OCI-M2 (cell line): ENCODE results near the gene PRR9.
"Not testable (repeated sequence)": the region's sequence is repeated elsewhere in the genome, so short reads cannot be mapped to it uniquely, and the experiment has no call there.

Source experiments
- DNase-seq: peaks from one replicate; lab custom pipeline; 2025; ENCODE audit not compliant: unreplicated experiment; lab: John Stamatoyannopoulos, UW

PRR9 gene

DNA sequence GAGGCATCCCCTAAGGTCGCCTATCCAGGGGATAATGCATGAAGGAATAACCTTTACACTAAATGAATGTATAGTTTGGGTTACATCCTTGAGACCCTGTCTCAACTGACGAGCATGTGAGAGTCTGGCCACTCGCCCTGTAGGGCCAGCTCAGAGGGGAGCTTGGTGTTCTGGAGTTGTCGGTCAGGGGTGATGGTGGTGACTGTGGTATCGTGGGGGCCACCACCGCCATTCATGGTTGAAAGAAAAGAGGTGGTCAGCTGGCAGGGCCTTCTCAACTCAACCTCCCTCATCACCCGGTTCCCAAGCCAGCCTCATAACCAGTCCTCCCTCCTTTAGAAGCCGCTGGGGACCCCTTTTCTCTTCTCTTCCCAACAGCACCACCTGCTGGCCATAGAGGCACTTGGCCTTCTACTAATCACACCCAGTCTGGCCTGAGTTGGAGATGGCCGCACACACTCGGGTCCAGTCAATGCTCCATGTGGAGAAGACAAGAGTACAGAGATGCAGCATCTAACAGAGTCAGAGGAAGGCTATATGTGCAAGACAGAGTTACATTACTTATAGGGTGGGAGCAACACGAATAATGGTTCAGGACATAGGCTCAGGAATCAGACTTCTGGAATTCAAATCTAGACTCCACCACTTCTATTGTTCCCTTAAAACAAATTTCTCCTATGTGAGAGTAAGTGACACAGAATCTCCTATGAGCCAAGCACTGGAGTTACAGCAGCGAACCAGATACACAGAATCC lies 11.9 kb downstream of the PRR9 start:
- DNase-seq: not testable (repeated sequence)

DNA sequence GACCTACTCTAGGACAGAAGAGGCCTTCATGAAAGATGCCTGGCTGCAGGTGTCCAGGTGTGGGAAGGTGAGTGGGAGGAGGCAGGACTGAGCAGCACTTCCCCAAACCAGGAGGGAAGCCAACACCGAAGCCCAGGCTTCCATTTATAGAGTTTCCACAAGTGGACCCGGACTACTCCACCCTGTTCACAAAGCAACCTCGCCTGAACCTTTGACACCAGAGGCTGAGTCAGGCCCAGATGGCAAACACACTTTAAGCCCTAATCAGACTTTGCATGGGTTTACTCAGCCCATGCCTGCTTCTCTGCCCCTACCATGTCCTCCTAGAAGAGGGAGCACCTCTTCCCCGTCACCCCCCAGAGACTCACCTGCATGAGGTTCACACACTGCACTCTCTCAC lies 14.0 kb downstream of the PRR9 start:
- no peak for DNase-seq

DNA sequence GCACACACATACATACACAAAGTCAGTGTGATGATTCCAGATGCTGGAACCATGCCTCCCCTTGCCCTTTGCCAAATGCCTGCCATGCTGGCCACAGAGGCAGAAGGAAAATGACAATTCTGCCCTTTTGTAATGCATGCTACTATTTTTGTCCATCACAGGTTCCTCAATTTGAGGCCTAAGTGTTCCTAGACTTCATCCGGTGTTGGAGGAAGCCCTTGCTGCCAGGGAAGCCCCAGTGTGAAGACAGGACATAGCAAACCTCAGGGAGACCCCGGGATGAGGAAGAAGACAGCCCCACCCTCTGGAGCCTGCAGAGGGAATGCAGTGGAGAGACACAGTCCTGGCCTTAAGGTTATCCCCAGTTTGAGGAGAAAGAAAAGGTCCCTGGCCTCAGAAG lies 14.4 kb downstream of the PRR9 start:
- no peak for DNase-seq

DNA sequence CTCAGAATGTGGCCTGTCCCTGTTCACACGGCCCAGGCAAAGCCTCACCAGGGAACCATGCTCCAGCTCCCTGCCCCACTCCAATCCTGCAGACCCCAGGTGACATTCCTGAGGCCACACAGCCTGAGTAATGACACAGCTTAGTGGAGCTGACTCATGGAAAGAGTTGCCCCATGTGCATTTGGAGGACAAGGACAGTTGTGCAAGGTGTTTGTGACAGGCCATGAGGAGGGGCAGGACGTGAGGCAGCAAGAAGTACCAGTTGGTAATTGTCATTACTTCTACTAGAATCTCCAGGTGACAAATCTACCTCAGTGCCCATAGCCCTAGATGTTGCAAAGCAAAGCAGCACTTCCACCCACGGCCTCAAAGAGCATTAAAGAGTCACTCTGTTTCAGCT lies 15.2 kb downstream of the PRR9 start:
- DNase-seq: no peak

DNA sequence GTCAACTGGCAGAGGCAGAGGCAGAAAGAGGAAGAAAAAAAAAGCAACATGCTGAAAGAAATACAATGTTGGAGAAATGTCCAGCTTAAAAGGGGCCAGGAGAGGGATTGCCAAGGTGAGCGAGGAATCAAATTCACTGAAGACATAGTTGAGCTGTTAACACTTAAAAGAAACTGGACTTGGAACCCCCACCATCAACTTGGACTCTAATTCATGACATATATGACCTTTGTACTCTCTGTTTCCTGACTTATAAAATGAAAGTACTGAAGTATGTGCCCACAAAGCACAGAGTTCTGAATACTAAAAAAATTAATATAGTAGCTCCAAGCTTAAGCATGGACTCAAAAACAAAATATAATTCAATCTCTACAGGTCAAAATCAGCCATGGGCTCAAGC lies 16.1 kb downstream of the PRR9 start:
- no peak for DNase-seq

DNA sequence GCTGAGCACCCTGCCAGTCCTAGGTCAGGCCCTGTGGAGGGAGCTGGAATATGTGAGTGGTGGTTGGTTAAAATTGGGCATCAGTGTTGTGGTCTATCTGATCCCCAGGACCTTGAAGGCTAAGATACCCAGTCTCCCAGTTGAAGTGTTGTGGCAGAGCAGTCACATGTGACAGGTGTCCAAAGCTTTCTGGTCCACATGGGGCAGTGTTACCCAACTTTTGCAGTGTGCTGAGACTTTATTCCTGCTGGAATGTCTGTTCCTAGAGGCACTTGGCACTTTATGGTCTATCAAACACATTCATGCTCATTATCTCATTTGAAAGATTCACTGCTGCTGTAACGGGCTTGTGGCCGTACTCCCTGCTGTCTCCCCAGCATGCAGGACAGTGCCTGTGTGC lies 21.1 kb downstream of the PRR9 start:
- DNase-seq: no peak

DNA sequence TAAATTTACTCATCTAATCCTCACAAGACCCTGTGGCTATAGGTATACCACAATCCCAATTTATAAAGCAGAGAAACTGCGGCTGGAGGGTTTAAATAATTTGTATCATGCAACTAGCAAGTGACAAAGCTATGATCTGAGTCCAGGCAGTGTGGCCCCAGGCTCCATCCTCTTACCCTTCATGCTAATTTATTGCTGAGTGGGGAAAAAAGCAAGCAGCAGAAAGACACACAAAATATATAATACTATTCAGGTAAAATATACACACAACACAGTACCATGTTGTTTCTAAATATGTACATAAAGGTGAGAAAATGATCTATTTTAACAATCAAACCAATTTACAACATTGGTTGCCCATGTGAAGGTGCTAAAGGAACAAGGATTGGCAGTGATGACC lies 24.8 kb downstream of the PRR9 start:
- DNase-seq: no peak

DNA sequence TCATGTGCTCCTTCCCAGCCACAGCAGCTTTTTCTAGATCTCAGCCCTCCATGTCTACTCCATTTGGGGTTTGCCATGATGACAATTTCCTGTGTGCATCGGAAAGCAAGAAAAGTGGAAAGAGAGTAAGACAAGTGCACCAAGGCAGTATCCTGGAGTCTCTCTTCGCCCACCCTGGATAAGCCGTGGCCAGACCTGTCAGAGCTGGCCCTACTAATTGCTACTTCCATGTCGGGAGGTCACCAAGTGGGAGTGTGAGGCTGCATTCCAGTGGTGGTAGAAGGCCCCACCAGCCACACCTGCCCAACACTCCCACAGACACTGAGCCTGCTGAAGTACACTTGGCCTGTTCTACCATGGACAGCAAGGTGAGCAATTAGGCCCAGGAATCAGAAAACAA lies 28.1 kb downstream of the PRR9 start:
- DNase-seq: no peak

DNA sequence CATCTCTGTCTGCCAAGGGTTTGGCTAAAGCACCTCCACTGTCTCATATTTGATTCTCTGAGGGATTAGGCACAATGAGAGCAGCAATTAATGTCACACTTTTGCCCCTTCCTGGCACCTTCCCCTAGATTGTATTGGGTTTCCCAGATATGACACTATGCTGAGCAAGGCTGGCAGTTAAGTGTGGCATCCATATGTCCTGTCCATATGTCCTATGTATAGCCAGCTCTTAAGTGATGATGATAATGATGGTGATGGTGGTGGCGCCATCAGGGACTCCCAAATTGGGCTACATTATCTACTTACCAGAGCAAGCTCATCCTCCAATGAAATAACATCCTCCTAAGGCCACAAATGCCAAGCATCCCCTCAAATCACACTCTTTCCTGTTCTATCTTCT lies 28.6 kb downstream of the PRR9 start:
- DNase-seq: no peak

DNA sequence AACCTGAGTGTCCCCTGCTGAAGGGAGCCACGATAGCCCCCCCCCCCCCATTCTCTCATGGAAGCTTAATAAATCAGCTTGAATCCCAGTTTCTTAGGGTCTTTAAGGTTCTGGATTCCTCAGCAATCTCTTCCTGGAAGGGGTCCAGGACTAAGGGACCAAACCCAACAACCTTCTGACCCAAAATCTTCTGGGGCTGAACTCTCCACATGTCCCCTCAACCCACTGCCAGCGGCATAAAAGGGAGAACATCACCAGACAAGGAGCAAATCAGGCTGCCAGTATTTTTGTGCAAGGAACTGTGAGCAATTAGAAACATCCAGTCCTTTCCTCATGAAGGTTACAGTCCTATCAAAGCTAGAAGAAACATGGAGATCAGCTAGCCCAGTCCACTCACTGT lies 29.4 kb downstream of the PRR9 start:
- DNase-seq: no peak

DNA sequence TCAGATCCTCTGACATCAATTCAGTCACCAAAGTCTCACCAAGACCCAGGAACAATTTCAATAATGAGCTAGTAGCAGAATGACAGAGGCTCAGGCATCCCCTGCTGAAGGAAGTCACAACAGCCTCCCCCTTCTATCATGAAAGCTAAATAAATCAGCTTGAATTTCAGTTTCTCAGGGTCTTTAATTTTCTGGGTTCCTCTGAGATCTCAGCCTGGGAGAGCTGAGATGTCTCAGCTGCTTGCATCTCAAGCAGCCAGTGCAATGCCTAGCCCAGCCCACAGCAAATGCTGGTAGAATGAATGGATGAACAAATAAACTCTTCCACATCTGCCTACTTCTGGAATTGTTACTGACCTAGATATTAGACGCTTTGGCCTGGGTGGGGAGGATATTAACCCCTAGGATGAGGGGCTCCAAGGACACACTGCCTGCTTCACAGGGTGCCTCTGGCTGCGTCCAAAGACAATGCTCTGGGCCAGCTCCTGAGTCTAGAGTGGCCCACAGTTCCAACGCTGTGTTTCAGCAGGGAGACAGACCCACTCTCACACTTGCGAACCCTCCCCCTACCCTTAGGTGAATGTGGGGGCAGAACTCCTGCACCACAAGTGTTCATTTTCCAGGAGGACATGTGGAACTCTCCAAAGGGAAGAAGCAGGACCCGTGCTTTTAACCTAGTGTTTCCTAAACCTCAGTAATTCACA lies 30.9 kb downstream of the PRR9 start:
- DNase-seq: no peak

DNA sequence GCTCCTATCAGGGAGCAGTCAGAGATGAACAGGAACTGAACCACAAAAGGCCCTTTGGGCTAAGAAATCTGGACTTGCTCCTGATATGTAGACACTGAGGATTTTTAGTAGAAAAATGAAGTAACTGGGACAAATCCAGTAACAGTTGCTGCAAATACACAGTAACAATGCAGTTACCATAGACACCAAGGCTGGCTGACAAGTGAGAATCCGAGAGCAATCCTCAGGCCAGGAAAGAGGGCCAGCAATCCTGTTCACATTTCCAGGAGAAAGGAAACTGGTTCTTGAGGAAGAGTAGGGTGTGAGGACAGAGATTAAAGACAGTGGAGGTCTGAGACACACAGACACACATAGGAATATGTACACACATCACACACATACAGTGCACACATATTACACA lies 32.8 kb downstream of the PRR9 start:
- DNase-seq: no peak

DNA sequence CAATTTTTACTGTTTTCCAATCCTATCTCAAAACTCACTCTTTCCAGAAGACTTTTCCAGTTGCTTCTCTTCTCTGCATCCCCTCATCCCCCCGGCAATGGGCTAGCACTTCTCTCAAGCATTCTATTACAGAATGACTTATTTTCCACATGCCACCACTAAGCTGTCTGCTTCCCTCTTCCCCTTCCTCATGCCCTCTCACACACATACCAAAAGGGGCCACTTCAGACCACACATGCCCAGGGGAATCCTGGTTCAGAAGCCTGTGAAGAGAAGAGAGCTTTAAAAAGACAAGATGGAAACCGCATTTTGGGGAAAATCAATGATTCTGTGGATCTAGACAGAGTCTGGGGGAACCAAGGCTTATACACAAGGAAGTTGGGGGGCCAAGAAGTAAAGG lies 33.7 kb downstream of the PRR9 start:
- no peak for DNase-seq

DNA sequence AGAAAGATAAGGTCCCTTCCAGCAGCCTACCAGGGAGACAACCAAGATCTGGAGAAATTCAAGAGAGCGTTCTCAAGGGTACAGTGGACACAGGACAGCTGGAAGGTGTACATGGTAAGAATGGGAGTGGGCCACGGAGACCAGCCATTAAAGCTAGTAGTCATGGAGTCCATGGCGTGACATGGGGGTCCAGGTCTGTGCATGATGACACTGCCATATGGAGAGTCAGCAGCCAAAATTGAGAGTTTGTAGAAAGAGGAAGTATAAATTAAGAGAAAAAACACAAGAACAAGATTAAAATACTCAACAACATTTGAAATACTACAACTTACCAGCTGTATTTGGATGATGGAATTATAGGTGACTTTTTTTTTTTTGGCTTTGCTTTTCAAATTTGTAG lies 34.2 kb downstream of the PRR9 start:
- no peak for DNase-seq

DNA sequence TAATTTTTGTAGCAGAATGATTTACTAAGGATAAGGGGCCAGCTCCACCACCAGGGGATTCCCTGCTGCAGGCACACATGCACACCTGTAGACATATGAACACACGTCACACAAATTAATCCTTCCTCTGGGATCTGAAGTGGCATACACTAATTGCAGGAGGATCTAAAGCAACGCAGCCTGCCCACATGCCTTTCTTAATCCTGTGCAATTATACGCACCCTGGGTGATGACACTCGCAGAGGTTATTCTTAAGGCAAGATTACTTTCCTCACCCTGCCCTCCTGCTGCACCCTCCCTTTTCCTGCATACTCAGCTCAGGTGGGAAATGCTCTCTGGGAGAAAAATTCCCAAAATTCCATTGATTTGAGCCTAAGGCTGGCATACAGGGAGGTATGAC lies 34.6 kb downstream of the PRR9 start:
- DNase-seq: no peak

DNA sequence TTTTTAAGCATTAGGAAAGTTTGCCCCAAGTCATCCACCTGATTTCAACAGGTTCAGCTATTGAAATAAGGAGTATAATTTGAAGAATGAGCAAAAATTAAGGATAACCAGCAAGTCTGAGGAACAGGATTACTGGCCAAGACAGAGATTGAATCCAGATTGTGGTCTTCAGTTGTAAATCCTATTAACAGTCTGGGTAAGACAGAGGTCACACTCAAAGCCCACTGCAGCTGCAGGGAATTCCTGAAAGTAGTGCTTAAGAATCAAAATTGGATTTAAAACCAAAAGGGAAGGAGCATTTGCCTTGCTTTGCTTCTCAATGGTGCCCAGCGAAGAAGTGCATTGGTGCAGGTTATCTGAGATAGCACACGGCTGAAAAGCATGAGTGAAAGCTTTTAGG lies 35.7 kb downstream of the PRR9 start:
- no peak for DNase-seq

DNA sequence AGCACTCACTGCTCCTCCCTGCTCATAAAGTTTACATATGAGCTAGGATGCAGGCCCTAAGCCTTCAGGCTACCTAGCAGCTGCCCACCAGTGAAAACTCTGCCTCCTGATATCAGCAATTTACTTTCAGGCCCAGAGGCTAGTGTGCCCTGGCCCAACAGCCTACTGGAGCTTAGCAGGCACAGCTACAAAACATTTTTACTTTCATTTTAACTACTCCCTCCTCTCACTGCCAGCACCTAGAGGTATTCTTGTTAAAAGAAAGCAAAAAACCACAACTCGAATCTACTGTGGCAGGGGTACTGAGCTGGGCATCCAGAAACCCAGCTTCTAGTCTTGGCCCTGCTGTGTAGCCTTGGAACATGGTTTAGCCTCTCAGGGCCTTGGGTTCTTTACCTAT lies 36.3 kb downstream of the PRR9 start:
- DNase-seq: no peak

DNA sequence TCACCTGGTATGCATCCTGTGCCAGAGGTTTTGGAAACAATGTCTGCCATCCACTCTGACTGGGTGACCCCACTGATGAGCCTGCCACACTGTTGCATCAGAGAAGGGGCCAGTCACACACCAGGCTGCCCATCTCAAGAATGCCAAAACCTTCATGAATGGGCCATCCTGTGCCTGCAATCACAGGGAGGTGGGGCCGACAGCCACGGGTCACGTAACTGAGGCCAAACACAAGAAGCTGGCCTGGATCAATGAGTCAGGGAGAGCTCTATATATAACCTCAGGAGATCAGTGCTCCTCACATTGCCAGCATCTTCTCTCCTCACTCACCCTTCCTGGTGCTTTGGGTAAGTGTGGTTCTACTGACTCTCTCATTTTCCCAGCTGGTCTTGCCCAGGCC lies 42.0 kb downstream of the PRR9 start, which contains the start of gene LORICRIN:
Gene LORICRIN (plus strand): TSS at position 301 of the 400 bp plus-strand sequence. CDS start 1,263 bp downstream, outside the sequence.
- DNase-seq: no peak

DNA sequence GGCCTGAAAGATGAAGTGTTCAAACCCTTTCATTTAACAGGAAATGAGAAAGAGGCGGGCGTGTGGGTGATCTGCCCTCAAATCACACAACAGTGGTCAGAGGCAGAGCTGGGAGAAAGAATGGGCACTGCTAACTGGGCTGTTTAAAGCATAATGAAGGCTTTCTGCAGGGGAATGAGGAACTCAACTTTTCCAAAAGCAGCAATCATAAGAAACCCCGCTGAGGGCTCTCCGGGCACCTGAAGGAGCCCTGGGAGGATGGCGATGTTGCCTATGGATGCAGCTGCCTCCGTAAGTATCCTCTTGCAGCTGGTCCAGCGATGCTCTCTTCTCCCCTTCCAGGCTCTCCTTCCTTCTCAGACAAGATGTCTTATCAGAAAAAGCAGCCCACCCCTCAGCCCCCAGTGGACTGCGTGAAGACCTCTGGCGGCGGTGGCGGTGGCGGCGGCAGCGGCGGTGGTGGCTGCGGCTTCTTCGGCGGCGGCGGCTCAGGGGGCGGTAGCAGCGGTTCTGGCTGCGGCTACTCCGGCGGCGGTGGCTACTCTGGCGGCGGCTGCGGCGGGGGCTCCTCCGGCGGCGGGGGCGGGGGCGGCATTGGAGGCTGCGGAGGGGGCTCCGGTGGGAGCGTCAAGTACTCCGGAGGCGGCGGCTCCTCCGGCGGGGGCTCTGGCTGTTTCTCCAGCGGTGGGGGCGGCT lies 43.3 kb downstream of the PRR9 start:
- DNase-seq: no peak

DNA sequence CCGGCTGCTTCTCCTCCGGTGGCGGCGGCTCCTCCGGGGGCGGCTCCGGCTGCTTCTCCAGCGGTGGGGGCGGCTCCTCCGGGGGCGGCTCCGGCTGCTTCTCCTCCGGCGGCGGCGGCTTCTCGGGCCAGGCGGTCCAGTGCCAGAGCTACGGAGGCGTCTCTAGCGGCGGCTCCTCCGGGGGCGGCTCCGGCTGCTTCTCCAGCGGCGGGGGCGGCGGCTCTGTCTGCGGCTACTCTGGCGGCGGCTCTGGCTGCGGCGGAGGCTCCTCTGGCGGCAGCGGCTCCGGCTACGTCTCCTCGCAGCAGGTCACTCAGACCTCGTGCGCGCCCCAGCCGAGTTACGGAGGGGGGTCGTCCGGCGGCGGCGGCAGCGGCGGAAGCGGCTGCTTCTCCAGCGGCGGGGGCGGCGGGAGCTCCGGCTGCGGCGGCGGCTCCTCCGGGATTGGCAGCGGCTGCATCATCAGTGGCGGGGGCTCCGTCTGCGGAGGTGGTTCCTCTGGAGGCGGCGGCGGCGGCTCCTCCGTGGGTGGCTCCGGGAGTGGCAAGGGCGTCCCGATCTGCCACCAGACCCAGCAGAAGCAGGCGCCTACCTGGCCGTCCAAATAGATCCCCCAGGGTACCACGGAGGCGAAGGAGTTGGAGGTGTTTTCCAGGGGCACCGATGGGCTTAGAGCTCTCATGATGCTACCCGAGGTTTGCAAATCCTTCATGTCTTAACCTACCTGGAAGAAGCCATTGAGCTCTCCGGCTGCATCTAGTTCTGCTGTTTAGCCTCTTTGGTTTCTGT lies 44.1 kb downstream of the PRR9 start:
- DNase-seq: no peak

DNA sequence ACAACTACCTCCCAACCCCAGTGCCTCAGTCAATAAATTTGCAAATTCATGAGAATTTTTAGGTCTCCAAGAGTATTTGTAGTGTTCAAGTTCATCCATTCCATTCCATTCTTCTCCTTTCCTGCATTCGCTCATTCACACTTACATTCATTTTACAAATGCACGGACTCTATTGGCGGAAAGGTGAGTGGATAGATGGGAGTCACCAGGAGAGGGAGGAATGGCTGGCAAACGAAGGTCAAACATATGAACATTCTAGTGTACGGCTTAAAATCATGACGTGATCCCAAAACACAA lies 44.6 kb downstream of the PRR9 start:
- DNase-seq: no peak
